ENCODE measurements around the gene PSME3. TPM values are rescaled to one million over a fixed set of nuclear protein-coding genes. Genes with fewer than 3 reads are reported as not detected.
"Not testable (repeated sequence)": the region's sequence is repeated elsewhere in the genome, so short reads cannot be mapped to it uniquely, and the experiment has no call there.

Gene PSME3
- total and polyA plus RNA-seq, 12 donors = 18.5 to 149 (median 79.9) TPM

GRCh38 chr17:42850954-42851353 is 17.8 kb downstream of the PSME3 start, which contains the start of gene AOC3:
AOC3 (plus strand) TSS chr17:42851199; CDS start chr17:42851344, 145 bp downstream.
- intact Hi-C loops (cut with DNase I) = no loop called here
- peak within 1 kb of the TSS in 3 of 5 donors; percentile 38 to 75 (median 52) for H3K27ac ChIP-seq
- TF ChIP-seq CTCF (IDR thresholded peaks at IDR 0.05) (no peak), POLR2A (IDR thresholded peaks at IDR 0.05) (no peak)
- no peaks in the 10 kb centered on the region for H3K36me3 ChIP-seq (replicated peaks in 1 of 2)
- peak within 1 kb of the TSS in 2 of 4 donors; percentile 7 to 56 for H3K4me3 ChIP-seq
- H3K9me3 ChIP-seq (replicated peaks in 1 of 3) = no peaks in the 10 kb centered on the region
- H3K4me1 ChIP-seq (replicated peaks in 1 of 2) = peaks cover 14 to 50% of the 10 kb centered on the region in 2 donors
- no peaks in the 10 kb centered on the region for H3K27me3 ChIP-seq
- WGBS, 4 donors = 21 to 27% (median 23%) methylated on average over 8 to 9 of the region's 9 CpGs
- peak; percentile 44 to 78 (median 71) for DNase-seq

GRCh38 chr17:42851371-42852240 is 18.4 kb downstream of the PSME3 start:
- DNase-seq = peak in 2 of 7 donors; percentile 16 to 50
- H3K9me3 ChIP-seq (replicated peaks in 1 of 3); H3K36me3 ChIP-seq (replicated peaks in 1 of 2); H3K27me3 ChIP-seq; intact Hi-C loops (cut with DNase I): not testable (repeated sequence)
- Histone ChIP-seq H3K27ac (peak overlapping the region in 3 of 5 donors; percentile 38 to 75 (median 52)), H3K4me3 (peak overlapping the region in 2 of 4 donors; percentile 7 to 56), H3K4me1 (replicated peaks in 1 of 2) (peaks cover 14 to 47% of the 10 kb centered on the region in 2 donors)
- WGBS, 4 donors = 65 to 100% (median 82%) methylated on average over 1 to 25 of the region's 28 CpGs

- 61 to 88% (median 73%) methylated on average over 15 of the region's 15 CpGs for WGBS, 4 donors
- DNase-seq = peak in 2 of 7 donors; percentile 35 to 46
- peak overlapping the region in 2 of 5 donors; percentile 54 to 75 for H3K27ac ChIP-seq
- peaks cover 14 to 39% of the 10 kb centered on the region in 2 donors for H3K4me1 ChIP-seq (replicated peaks in 1 of 2)
- H3K27me3 ChIP-seq = no peaks in the 10 kb centered on the region
- no peaks in the 10 kb centered on the region for H3K36me3 ChIP-seq (replicated peaks in 1 of 2)
- H3K9me3 ChIP-seq (replicated peaks in 1 of 3) = no peaks in the 10 kb centered on the region
- peak overlapping the region in 1 of 4 donors; percentile 56 for H3K4me3 ChIP-seq
- intact Hi-C loops (cut with DNase I) = no loop called here
- no peak for TF ChIP-seq CTCF (IDR thresholded peaks at IDR 0.05)
- TF ChIP-seq POLR2A (IDR thresholded peaks at IDR 0.05) = no peak
Observed at GRCh38 chr17:42852351-42852750, 19.2 kb downstream of the PSME3 start.

GRCh38 chr17:42853004-42853403 is 19.8 kb downstream of the PSME3 start:
- Histone ChIP-seq H3K4me3 (peak overlapping the region in 1 of 4 donors; percentile 56), H3K27me3 (no peaks in the 10 kb centered on the region), H3K9me3 (replicated peaks in 1 of 3) (no peaks in the 10 kb centered on the region), H3K4me1 (replicated peaks in 1 of 2) (peaks cover 14 to 37% of the 10 kb centered on the region in 2 donors), H3K36me3 (replicated peaks in 1 of 2) (no peaks in the 10 kb centered on the region), H3K27ac (peak overlapping the region in 2 of 5 donors; percentile 54 to 75)
- intact Hi-C loops (cut with DNase I) = no loop called here
- DNase-seq = peak in 1 of 7 donors; percentile 47
- WGBS, 4 donors = 31 to 62% (median 49%) methylated on average over 4 of the region's 4 CpGs
- TF ChIP-seq POLR2A (IDR thresholded peaks at IDR 0.05) (no peak), CTCF (IDR thresholded peaks at IDR 0.05) (peak in 1 of 6 experiments; percentile 4)
